DMS 273 (cell line): ENCODE data around the gene EPS8L3.
A peak's percentile ranks its signal among the peaks of the same experiment; 100 is the strongest.

Experiments
- DNase-seq: peaks from one replicate; lab custom pipeline; 2025; ENCODE audit not compliant: unreplicated experiment; lab: John Stamatoyannopoulos, UW

The EPS8L3 gene

DNA sequence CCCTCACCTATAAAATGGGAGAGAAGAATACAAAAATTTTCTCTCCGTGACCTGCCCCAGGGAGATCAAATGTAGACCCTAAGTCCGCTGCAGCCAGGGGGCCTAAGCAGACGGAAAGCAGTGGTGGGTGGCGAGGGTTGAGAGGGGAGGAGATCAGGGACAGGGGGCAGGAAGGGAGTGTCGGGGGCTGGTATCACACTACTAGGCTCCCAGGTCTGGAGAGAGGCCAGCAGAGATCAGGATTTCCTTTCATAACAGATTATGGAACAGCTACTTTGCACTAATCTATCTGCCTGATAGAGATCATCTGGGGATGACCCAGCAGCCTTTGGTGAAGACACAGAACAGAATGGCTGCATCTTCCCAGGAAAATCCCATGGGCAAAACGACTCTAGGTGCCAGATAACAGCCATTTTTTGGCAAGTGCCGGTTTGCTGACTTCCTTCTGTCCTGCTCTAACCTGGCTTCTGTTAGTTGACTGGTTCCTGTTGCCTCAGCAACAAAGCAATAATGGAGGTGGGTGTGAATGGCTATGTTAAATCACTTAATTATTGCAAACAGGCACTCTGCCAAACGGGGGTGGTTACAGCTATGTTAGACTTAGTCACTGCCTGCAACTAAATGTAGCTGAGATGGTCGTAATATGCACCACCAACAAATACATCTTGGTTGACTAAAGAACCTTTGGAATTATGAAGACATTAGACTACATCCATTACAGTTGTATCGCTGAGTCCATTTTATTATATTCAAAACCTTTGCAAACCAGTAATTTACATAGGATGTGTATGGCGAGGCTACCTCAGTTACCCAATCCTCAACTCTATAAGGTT lies 30.0 kb upstream of the EPS8L3 start:
- DNase-seq, result peak; percentile 93

DNA sequence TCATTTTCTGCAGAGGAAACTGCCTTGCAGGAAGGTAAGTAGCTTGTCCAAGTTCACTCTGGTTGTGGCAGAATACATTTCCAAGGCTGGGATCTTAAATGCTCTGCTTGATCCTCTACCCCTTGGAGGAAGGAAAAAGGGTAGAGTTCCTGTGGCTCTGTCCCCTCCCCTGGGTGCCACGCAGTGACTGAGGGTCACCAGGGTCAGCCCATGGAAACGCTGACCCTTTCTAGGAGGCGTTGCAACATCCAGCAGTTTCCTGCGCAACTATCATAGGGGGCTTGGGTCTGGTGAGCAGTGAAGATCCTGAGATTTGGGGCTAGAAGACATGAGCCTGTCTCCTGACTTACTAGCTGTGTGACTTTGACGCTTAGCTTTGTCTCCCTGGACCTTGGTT lies 29.4 kb upstream of the EPS8L3 start:
- no peak for DNase-seq

DNA sequence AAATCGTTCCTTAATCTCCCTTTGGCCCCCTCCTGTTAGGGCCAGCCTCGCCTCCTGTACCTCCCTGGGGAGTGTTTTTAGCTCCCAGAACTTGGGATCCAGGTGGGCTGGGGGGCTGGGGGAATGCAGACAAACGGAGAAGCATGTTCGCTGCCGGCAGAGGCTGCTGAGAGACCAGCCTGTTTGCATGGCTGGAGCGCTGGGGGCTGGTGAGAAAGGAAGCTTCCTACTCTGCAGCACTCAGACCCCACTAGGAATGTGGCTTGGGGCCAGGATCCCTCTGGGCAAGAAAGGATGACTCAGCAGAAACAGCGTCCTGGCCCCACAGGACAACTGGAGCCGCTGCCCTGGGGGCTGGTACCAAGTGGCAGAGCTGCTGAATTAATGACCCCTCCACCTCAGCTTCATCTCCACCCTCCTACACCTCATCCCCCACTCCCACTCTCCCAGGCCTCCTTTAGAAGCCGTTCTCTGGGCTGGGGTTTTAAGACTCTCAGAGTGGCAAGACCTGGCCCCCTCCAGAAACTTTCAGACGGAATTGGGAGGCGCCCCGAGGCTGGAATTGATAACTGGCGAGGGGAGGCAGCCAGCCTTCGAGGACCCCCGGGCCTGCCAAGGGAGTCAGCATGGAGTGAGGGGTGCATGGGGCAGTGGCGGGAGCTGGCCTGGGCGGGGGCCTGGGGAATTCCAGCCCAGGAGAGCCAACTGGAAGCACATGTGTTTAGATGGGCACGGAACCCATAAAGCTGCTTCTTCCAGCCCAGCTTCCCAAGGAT lies 28.5 kb upstream of the EPS8L3 start:
- DNase-seq, result peak; percentile 92

DNA sequence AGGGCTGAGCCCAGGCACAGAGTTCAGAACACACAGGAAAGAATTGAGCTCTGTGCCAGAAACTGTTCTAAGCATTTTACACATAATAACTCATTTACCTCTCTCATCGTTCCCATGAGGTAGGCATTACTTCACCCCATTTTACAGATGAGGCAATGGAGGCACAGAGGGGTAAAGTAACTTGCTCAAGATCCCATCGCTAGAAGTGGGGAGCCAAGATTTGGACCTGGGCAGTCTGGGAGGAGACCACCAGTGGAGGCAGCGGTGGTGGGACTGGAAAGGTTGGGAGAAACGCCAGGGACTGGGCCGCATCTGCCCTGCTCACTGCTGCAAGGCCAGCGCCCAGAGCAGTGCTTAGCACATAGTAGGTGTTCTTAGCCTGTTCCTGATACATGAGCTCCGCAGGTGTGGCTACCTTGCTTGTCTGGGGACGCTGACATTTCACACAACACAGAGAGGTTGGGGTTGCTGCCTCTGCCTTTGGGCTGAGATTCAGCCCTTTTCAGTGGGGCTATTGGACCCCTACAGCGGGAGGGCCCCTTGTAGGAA lies 27.8 kb upstream of the EPS8L3 start:
- DNase-seq, result no peak

DNA sequence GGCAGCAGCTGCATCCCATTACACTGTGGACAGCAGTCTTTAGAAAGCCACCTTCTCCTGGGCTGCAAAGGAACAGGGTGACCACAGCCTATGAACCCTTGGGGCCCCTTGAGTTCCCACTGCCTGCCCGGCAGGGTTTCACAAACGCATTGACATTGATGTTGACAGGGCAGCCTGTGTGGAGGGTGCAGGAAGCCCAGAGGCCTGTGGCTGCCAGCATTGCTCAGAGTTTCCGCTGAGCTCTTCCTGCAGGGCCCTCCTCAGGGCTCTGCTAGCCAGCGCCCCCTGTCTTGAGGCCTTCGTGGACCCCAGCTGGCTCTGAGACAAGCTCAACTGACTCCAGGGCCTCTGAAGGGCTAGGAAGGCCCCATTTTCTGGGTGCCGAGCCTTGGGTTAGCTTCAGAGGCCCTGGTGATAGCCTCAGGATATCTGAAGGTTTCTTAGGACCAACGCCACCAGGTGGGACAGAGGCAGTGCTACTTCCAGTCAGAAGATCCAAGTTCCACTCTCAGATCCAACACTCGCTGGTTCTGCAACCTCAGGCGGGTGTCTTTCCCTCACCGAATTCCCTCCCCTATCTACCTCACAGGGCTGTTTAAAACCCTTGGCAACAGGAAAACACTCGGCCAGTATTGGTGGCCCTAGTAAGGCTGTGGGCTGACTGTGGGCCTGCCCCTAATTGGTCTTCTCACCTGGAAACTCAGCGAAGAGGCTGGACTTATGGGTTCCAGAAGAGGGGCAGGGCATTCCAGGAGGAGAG lies 27.2 kb upstream of the EPS8L3 start:
- DNase-seq, result peak; percentile 56

DNA sequence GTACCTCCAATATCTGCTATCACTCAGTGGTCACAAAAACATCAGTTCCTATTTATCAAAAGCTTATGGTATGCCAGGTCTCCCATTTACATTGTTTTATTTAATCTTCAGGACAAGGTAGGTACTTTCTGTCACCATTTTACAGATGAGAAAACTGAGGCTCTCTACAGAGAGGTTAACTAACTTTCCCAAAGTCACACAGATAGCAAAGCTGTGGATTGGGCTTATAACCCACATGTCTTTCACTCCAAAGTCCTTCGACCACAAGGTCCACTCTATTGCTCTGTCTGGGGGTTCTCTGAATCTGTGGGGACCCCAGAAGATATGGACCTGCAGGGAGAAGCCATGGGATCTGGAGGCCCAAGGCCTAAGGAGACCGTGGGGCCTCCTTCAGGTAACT lies 26.6 kb upstream of the EPS8L3 start:
- no peak for DNase-seq

DNA sequence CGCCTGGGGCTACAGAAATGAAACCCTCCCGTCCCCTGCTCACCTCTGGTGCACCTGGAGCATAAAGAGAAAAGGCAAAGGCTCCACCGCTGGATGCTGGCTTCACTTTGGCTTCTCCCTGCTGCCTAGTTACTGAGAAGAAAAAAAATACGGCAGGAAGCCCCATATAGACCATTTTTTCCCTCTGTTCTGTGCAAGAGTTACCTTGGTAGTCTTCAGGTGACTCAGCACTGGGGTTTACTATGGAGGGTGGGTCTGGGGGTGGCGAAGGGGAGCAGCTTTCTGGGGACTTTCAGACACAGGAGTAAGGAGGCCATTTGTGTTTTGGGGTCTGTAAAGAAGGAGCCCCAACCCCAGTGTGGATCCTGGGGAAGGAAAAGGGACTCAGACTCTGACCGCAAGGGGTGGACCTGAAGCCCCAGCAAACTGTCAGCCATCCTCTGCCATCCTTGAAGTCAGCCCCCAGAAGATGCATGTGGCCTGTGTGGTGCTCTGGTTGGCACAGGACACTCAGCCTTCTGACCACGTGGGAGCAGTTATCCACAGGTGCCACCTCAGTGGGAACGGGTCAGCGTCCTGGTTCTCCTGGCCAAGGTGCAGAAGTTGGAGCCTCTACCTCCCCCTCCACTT lies 25.9 kb upstream of the EPS8L3 start:
- DNase-seq, result no peak

DNA sequence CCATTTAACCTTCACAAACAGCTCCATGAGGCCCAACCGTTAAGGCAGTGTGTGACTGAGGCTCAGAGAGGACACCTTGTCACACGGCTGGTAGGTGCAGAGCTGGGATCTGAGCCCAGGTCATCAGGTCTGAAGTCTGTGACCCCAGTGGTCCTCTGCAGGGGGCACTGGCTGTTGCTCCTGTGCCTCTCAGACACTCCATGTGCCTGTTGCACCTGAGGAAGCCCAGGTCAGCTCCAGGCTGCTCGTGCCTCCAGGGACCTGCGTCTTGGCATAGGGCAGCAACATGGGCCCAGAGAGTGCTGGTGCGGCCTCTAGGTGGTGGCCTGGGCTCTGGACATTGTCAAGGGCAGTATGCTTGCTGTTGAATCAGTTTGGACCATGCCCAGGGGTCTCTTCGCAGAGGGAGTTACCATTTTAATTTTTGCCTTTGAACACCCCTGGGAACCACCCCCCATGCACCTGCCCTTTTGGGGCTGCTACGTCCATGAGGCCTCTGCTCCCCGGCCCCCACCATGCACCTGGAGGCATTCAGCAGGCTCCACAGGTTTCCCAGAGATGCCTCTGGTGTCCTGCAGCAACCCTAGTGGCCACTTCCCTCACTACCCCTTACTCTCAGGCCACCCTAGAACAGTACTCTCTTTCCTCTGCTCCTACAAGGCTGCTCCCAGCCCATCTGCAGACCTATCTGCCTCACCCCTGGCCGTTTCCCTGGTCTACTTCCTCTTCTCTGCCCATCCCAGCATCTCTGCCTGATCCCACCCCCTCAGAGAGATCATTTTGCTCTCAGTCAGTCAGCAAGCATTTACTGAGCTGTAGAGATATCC lies 25.2 kb upstream of the EPS8L3 start:
- peak; percentile 42 for DNase-seq

DNA sequence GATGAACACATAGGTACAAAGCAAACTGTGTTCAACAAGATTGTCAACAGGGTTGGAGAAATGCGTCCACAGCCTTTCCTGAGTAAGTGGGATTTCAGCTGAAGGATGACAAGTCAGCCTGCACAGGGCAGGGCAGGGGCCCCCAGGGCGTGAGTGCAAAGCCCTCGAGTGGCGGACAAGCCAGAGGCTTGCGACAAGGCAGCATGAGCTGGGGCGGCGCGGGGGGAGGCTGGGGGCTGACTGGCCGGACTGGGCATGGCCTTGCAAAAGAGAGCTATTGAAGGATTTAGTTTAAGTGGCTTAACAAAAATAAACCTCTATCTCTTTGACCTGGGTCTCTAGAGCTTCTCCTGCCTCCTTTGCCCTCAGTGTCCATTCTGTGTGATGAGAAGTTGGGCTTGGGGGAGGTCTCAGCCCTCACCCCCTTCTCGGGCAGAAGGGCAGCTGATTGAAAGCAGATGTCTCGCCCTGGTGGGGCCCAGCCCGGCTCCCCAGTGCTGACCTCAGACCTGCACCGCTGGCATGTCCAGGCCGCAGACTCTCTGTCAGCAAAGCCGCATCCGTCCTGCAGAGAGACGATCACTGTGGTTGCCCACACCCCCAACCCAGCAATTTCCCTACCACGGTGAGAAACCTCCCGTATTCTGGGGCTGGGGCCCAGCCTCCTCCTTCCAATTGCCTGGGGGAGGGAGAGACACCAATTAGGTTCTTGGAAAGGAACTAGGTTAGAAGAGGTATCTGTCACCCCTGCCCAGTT lies 24.3 kb upstream of the EPS8L3 start:
- DNase-seq, result no peak

DNA sequence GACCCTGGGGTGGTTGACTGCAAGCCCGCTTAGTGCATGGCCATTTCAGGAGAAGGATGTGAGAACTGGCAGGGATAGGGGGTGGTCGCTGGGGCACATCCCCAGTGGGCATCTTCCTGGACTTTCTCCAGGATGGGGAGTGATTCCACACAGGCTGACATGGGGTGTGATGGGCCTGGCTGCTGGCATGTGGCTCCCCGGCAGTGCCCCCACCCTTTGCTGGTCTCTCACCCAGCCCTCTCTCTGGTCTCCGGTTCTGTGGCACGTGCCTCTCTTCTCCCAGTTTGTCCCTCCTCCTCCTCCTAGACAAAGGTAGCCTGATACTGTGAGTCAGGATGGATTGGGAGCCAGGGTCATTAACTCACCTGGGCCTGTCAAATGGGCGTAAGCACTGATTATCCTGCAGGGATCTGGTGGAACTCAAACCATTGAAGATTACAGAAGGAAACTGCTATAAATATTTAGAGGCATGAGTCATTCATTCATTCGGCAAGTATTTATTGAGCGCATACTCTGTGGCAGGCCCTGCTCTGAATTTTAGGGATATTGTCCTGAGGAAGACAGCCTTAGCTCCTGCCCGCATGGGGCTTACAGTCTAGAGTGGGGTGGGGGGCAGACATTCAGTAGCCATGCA lies 23.6 kb upstream of the EPS8L3 start:
- DNase-seq, result no peak

DNA sequence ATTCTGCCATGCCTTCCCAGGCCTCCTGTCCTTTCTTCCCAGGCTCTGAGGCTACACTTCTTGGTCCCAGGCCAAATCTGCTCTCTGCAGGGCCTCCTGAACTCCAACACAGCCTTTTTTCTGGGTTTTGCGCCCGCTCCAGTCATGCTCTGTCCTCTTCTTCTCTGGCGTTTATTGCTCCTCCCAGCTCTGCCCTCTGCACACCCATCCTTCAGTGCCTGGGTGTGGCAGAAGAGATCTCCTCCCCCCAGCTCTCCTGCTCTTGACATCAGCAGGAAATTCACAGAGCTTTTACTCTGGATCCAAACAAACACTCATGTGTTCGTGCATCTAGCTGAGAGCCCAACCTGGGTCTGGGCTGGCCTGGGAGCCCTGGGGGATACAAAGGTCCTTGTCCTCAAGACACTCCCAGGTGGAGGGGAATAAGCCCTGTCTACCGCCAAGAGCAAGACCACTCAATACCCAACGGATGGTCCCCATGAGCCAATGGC lies 22.9 kb upstream of the EPS8L3 start:
- DNase-seq, result no peak

DNA sequence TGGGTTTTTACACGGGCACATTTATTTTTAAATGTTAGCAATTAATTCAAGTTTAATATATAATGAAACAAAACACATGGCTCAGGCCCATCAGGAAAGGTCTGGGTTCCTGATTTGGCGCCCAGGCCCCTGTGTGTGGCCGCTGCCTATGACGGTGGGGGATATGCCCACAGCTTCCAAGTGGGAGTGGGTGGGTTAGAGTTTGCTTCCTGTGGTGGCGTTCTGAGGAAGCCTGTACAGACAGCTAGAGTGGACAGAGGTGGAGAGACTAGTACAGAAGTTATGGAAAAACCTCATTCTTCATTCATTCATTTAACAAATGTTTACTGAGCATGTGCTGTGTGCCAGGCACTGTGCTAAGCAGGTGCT lies 22.4 kb upstream of the EPS8L3 start:
- no peak for DNase-seq

DNA sequence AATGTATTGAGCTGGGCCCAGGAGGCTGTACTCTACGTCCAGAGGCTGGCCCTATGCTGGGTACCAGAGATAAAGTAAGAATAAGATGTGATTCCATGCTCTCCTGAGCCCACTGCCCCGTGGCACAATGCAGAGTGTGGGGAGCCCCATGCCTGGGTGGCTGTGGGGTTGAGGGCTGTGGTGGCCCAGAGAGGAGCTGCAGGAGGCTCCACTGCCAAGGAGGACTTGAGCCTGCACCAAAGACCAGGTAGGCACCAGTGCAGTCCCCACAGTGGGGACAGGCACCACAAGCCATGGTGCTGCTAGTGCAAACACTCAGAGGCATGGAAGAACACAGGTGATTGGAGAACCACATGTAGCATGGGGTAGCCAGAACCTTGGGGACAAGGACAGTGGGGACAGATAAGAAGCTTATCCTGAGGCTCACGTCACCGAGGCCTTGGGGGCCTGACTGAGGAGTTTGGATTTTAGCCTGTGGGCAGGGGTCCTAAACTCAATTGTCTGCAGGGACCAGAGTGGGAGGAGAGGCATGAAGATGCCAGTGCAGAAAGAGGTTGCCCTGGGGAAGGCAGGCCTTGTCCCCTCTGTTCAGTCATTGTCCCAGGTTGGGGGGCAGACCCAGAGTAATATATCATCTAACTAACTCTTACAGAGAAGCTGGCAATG lies 21.9 kb upstream of the EPS8L3 start:
- DNase-seq, result no peak

DNA sequence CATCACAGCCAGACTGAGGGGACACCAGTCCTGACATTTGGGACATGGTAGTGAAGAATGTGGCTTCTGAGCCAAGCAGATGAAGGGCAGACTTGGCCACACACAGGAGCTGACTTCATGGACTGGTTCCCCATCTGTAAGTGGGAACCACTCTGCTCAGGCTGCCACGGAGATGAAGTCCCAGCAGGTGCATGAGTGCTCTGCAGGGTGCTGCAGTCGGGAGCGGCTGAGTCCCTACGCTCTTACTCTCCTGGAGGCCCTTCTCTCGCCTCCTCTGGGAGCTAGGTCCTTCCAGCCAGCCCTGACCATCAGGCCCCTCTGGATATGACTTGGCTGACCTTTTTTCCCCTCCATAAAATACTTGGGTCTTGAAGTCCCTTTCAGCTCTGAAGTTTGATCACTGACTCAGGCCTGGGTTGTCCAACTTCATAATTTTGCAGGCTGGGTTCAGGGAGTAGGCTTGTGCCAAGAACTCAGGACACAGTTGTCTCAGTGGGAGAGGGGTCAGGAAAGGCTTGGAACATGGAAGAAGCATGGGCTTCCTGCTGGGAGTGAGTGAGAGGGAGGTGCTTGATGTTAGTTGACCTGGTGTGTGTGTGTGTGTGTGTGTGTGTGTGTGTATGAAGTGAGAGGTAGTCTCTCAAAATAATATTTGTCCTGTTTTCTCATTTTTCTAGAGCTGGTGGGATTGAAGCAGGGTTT lies 21.0 kb upstream of the EPS8L3 start:
- no peak for DNase-seq

DNA sequence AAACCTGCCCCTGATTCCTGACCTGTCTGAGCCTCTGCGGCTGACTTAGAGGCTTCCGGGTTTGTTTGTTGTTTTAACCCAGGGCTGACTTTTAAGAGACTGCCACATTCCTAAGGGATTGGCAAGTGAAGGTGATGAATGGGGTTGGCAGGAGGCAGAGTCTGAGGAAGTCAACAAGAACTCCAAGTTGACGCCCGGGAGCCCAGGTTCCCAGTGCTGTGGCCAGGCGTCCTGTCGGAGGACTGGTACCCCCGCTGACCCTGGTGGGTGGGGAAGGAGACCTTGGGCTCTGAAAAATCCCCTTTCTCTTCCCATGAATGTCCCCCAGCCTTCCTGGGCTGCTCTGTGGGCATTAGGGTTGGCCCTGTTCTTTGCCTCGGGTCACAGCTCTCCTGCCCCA lies 19.7 kb upstream of the EPS8L3 start:
- DNase-seq, result peak; percentile 22

DNA sequence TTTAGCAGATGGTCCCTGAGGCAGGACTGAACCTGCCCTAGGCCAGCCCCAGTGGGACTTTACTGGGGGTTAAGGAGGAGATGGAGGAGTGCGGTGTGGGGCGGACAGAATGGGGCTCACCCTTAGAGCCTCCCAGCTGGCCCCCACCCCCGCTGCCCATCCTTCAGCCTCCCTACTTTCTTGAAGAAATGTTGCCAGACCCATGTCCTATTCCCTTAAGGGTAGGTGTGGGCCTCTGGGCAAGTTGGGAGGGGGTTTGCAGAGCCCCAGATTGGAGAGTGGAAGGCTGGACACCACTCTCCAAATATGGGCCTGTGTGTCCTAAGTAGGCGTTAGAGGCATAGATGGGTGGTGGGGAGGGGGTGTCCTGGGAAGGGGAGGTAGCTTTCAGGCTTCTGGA lies 19.2 kb upstream of the EPS8L3 start:
- DNase-seq, result peak; percentile 68

DNA sequence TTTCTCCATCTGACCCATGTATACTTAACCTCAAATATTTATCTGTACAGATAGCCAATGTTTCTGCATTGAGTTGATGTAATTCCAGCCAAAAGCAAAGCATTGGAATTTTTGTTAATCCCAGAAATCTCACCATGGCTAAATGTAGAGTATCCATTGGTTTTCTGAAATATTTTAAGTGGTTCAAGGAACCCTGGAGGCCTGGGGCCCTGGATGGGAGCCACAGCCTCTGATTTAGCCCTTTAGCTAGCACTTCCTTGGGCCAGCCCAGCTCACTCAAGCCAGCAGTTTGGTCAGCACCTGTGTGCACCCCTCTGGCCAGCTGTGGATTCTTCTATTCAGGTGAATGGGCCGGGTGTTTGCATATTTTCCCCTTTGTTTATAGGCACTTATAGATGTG lies 18.8 kb upstream of the EPS8L3 start:
- no peak for DNase-seq

DNA sequence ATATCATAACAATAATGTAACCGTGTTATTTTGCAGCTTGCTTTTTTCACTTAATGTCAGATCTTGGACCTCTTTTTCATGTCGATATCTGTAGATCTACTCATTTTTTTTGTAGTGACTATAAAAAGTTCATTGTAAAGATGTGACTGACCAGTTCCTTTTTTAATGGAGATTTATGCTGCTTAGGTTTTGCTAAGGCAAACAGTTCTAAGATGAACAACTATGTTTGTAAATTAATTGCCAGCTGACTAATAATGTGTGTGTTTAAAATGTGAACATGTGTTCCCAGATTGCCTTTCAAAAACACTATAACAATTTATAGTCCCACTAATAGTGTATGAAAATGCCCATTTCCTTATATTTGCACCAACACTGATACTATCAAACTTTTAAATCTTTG lies 18.1 kb upstream of the EPS8L3 start:
- DNase-seq, result no peak
